GM18907 (cell line): ENCODE data around the gene NFATC1.

Source experiments
- ATAC-seq: cut with Tn5 transposase; IDR thresholded peaks from one replicate; pipeline ENCODE4 v1.9.1; 2021; ENCODE audit warnings: mild to moderate bottlenecking, moderate library complexity; ENCODE audit not compliant: unreplicated experiment

Gene NFATC1

DNA sequence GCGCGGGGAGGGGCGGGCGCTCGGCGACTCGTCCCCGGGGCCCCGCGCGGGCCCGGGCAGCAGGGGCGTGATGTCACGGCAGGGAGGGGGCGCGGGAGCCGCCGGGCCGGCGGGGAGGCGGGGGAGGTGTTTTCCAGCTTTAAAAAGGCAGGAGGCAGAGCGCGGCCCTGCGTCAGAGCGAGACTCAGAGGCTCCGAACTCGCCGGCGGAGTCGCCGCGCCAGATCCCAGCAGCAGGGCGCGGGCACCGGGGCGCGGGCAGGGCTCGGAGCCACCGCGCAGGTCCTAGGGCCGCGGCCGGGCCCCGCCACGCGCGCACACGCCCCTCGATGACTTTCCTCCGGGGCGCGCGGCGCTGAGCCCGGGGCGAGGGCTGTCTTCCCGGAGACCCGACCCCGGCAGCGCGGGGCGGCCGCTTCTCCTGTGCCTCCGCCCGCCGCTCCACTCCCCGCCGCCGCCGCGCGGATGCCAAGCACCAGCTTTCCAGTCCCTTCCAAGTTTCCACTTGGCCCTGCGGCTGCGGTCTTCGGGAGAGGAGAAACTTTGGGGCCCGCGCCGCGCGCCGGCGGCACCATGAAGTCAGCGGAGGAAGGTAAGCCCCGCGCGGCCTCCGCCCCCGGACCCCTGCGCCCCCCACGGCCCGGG lies at the start of gene NFATC1:
Gene NFATC1, plus strand, starts transcription at position 170 of the 644 bp plus-strand sequence. Its CDS starts 295 bp downstream, at position 465.
- ATAC-seq, result peak; percentile 0

DNA sequence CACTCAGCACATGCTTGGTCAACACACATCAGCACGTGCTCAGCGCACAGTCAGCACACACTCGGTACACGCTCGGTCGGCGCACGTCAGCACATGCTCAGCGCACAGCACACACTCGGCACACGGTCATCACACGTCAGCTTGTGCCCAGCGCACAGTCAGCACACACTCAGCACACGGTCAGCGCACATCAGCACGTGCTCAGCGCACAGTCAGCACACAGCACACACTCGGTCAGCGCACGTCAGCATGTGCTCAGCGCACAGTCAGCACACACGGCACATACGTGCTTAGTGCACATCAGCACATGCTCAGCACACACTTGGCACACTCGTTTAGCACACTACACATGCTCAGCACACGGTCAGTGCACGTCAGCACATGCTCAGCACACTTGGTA lies 49.7 kb upstream of the NFATC1 start:
- no peak for ATAC-seq

DNA sequence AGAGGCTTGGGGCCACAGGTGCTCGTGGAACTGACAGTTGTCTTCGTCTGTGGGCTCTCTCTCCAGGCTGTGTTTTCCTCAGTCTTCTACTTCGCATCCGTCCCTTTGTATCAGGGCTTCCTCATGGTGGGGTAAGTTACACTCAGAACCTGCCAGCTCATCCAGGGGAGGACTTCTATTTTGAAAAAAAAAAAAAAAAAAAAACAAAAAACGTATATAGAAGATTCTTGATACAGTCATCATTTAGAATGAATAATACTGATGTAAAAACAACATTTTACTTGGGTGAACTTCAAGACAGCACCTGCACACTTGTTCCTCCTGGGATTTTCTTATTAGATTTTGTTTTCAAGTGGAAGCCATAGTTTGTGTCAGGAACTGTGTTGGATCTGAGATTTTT lies 47.7 kb upstream of the NFATC1 start:
- no peak for ATAC-seq

DNA sequence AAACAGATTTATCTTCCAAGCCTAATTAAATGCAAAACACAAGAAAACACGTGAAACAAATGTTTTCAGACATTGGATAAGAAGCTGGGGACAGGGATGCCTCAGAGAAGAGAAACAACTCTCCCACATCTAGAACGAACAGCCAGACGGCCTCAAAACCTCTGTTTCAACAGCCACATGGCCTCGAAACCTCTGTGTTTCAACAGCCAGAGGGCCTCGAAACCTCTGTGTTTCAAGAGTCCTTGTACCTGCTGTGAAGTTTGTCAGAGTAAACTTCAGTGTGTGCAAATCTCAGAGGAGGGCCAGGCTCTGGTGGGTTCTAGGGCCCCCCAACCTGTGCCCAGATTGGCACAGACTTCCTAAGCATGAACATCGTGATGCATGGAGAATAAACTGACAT lies 43.3 kb upstream of the NFATC1 start:
- ATAC-seq, result no peak

DNA sequence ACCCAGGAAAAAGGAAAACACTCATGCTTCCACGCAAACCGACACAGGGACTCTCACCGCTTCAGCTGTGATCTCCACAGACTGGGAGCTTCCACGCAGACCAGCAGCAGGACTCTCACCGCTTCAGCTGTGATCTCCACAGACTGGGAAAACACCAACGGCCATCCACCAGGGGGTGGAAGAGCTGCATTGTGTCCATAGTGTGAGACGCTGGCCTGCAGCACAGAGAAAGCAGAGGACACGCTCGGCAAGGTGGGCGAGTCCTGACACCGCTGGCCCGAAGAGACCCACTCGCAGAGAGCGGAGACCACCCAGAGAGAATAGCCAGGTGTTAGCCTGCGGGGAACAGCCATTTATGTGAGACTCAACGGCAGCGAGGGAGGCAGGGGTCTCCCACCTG lies 42.5 kb upstream of the NFATC1 start:
- no peak for ATAC-seq

DNA sequence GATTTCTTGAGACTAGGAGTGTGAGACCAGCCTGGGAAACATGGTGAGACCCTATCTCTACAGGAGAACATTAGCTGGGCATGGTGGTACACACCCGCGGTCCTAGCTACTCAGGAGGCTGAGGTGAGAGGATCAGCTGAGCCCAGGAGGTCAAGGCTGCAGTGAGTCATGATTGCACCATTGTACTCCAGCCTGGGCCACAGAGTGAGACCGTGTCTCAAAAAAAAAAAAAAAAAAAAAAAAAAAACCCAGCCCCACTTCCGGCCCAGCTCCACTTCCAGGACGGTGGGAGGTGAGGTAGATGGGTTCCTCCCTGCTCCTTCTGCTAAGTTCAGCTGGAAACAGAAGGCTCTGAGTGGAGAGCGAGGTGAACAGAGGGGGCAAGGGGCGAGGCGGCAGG lies 41.4 kb upstream of the NFATC1 start:
- ATAC-seq, result no peak

DNA sequence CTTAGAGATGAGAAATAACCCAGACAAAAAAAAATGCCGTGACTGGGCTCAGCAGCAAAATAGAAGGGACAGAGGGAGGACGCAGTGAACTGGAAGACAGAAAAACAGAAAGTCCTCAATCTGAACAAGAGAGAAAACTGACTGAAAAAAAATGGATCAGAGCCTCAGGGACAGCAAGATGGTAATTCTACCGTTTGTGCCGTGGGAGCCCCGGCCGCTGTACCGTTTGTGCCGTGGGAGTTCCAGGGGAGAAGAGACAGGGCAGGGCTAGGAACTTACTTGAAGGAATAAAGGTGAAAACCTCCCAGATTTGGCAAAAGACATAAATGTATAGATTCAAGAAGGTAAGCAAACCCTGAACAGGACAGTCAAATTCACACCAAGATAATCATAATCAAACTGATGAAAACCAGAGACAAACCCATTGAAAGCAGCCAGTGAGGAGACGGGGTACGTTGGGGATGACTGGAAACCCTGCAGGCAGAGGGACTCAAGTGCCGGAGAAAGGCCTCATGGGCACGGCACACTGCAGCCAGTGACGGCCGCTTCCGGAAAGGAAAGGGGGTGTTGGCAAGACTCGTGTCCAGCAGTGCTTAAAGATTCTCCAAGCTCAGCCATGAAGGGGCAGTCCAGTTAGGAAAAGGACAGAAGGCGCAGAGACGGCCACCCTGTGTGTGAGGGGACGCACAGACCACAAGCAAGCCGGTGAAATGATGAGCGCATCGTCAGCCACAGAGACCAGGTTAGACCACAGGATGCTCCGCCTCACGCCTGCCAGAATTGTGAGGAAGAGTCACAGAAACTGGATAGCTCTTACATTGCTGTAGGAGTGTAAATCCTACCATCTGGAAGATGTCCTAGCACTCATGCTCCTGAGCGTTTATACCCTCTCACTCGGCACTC lies 40.0 kb upstream of the NFATC1 start:
- ATAC-seq, result peak; percentile 42

DNA sequence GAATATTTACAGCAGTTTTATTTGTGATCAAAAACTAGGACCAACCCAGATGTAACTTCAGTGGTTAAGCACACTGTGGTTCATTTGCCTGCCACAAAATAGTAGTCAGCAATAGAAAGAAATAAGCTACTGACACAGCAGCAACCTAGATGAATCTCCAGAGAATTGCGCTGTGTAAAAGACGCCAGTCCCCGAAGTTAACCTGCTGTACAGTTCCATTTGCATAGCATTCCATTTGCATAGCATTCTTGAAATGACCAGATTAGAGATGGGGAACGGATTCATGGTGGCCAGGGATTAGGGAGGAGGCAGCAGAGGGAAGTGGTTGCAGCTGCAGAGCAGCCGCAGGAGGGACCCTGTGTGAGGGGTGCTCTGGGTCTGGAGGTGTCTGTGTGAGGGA lies 39.3 kb upstream of the NFATC1 start:
- ATAC-seq, result peak; percentile 97

DNA sequence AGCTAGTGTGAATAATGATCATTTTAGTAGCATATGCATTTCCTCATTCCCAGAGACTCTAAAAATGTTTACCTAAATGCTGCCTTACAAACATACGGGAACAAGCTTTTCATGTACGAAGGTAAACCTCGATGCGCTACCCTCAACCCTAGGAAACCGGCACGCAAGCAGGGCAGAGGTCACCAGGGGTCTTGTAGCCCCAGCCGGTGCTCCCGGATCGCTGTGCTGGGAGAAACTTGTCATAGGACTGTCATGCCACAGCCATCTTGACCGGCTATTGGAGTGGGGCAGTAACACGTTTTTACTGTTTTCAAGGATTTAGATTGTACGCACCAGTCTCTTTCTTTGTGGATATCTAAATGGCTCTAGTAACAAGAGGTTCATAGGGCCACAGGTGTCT lies 34.8 kb upstream of the NFATC1 start:
- no peak for ATAC-seq

DNA sequence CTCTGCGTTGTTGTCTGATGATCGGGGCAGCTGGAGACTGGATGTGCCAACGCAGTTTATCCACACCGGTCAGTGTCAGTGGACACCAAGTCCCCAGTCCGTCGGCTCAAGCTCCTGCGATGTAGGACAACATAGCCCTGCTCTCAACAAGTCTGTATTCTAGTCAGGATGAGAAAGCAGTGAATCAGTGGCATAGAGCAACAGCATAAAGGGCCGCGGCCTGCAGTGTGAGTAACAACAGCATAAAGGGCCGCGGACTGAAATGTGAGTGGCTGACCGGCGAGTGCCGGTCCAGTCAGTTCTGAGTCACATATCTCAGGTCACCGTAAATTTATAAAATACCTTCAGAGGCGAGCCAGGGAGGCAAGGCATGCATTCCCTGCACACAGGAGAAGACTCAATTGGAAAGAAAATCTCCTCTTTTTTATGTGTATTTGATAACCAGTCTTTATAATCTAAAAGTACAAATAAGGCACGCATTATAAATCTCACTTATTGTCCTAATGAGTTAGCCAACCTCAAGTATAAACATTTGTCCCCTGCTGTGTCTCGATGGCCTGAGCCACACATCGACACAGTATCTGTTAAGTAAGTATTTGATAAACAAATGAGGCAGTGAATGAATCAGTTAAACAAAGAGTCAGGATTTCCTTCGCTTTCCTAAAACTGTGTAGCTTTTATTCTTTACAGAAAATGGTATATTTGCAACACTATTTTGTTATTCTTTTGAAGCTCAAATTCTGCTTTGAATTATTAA lies 33.8 kb upstream of the NFATC1 start:
- ATAC-seq, result no peak

DNA sequence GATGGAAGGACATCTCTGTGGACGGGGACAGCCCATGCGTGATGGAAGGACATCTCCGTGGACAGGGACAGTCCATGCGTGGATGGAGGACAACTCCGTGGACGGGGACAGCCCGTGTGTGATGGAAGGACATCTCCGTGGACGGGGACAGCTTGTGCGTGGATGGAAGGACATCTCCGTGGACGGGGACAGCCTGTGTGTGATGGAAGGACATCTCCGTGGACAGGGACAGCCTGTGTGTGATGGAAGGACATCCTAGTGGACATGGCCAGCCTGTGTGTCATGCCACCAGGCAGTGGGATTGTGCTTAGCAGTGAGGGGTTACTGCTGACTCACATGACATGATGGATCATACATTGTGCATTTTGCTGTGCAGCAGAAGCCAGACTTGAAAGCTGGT lies 30.0 kb upstream of the NFATC1 start:
- no peak for ATAC-seq

DNA sequence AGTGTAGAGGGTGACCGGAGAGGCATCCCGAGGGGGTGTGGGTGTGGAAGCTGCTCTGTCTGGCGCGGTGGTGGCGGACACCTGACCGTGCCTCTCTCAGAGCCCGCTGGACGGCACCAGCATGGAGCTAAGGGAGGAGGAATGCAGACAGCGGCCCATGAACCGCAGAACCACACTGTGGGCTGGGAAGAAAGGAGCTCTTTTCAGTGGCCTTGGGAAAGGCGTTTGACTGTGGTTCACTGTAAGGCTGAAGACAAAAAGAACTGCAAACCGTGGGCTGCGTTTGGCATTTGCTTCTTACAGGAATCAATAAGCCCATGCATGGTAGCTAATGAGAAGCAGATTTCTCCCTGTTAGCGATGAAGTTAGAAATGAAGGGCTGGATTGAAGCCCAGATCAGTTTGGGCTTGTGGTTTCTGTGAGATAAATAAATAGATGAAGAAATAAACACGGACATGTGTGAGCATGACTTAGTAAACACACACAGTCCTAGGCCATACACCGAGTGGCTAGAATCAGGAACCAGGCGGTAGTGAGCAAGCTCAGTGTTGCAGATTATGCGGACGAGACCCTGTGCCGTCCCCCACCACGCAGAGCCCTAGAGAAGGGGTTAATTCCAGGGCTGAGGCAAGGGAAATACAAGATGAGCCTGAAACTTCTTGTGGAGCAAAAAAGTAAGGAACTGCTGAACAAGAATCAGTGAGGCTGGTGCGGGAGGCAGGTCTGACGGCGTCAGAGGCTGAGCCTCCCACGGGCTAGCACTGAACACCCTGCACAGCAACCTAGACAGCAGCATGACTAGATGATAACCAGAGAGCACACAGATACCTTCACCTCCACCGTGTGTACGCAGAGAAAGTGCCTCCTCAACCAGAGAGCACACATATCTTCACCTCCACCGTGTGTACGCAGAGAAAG lies 29.3 kb upstream of the NFATC1 start:
- no peak for ATAC-seq

DNA sequence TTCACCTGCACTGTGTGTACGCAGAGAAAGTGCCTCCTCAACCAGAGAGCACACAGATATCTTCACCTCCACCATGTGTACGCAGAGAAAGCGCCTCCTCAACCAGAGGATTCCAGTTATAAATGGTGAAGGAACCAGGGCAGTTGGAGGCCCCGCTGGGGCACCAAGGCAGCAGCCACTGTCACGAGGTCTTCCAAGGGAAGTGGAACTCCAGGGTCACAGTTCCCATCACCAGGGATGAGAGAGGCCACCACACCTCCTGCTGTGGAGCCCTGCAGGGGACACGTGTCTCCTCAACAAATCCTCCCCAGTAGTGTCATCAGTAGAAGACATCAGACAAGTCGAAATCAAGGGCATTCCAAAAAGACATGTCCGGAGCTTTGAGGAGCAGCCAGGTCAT lies 28.2 kb upstream of the NFATC1 start:
- no peak for ATAC-seq

DNA sequence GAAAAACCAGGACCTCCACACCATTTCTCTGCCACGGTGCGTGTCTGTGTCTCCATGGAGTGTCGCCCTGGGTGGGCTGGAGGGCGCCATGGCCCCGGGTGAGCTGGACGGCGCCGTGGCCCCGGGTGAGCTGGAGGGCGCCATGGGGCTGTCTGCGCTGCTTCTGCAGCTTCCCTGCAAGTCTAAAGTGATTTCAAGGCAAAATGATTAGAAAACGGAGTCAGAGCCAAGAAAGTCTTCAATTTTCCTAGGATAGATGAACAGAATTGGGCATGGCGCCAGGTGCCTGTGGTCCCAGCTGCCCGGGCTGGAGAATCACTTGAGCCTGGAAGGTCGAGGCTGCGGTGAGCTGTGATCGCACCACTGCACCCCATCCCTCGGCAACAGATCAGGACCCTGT lies 27.7 kb upstream of the NFATC1 start:
- no peak for ATAC-seq

DNA sequence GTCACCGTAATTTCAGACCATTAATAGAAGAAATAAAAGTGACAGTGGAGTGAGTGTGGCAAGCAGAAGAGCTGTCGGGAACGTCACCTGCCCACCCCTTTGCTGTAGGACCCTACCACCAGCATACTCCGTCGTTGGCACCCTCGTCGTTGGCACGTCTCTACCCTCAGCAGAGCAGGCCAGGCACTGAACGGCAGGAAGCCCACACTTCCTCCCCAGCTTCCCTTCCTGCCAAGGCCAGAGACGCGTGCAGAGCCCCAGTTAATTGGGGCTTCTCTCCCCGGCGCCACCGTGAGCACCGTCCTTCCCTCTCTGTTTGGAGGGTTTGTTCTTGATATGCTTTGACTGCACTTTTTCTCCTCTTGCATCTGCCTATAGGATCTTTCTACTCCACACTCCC lies 27.0 kb upstream of the NFATC1 start:
- ATAC-seq, result no peak

DNA sequence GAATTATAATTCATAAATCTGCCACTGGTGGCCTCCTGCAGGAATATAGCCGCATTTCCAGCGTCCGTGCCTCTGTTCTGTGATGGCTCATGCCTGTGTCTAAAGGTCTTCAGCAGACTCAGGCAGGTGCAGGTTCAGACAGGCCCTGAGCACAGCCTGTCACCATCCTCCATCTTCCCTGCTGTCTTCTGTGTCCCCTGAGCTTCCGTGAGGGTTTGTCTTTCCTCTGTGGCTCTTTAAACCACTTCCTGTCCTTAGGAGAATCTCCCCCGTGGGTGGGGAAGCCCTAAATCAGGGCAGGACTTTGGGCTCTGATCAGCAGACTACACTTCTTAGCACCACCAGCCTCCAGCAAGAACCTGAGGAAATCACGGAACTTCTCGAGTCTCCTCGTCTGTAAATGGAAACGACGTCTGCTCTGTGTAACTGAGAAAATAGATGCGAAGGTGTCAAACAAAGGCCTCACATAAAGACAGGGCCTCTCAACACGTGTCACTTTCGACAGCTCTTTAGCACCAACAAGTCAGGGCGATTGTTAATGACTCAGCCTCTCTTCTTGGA lies 24.1 kb upstream of the NFATC1 start:
- no peak for ATAC-seq

DNA sequence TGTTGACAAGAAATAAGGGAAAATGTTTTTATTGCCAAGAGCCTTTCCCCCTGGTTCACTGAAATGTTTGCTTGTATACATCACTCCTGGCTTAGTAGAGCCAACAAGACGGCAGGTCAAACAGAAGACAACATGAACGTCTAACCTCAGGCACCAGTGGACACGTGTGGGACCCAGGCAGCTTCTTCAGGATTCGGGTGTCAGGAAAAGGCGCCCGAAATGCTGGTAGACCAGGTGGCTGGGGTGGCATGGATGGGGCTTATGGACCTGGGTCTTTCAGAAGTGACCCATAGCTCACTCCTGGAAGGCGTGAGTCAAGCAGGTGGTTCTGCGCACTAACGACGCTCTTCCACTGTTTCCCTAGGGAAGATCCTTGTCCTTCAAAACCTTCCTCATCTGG lies 23.3 kb upstream of the NFATC1 start:
- no peak for ATAC-seq

DNA sequence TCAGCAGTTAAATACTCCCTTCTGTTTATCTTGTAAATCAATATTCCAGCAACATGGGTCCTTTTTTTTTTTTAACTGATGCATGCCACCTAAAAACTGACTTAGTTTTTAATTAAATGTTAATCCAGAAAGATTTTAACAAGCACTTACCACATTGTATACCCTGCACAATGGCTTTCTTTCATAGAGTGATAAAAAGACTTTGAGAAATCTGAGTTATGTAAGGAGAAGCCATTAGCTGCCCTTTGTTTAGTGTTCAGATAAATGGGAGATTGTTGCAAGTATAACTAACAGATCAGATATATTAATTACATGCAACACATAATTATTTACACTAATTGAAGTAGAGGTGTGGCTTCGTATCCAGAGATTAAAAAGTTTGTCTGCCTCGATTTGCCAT lies 22.7 kb upstream of the NFATC1 start:
- ATAC-seq, result no peak

DNA sequence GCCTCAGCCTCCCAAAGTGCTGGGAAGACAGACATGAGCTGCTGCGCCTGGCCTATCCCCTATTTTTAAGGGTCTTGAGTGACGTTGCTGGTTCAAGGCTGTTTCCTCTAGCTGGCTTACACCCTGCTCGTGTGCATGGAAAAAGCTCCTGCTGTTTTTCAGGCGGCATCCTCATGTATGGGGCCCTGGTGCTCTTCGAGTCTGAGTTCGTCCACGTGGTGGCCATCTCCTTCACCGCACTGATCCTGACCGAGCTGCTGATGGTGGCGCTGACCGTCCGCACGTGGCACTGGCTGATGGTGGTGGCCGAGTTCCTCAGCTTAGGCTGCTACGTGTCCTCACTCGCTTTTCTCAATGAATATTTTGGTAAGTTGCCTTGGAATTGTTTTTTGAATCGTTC lies 22.0 kb upstream of the NFATC1 start:
- no peak for ATAC-seq

DNA sequence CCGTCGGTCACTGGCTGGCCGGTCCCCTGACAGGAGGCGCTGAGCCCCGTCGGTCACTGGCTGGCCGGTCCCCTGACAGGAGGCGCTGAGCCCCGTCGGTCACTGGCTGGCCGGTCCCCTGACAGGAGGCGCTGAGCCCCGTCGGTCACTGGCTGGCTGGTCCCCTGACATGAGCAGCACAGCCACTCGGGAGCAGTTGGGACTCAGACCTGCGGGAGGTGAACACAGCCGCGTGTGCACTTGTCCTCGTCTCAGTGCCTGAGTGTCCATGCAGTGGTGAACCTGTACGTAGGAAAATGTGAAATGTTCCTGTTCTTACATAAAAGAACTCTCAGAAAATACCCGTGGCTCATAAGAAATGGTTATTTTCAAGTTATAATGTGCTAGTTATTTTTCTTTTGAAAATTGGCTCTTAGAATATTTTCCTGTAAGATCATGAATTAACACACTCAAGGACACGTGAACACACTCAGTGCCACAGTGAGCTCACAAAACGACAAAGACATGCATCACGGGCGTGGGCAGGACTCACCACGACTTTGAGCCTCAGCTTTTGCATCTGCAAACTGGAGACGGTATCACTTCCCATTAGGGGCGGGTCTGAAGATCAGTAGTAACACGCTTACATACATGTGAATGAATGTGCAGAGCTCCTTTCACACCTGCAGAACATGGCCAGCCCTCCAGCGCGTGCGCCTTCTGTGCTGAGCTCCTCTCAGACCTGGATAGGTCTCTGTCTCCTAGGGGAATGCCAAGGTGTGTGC lies 21.1 kb upstream of the NFATC1 start:
- peak; percentile 90 for ATAC-seq
